Heart right ventricle (tissue), 16 donors: ENCODE results near the gene TRIAP1. TPM values are rescaled to one million over a fixed set of nuclear protein-coding genes. Genes with fewer than 3 reads are reported as not detected.

Source experiments
- ATAC-seq, 8 donors: fragments of 200-7000 bp; cut with Tn5 transposase; one replicate each; pipeline ENCODE4 v1.9.1; 2020; ENCODE audit warnings: mild to moderate bottlenecking in 8 of 8, moderate library complexity in 8 of 8, moderate number of reproducible peaks in 1 of 8
- DNase-seq, 2 donors: peaks; one replicate each; pipeline ENCODE4 v3.0.0-alpha.2; 2020
- H3K27ac ChIP-seq, 10 donors: fragments of 200-600 bp; sonication (generic) in 2 of 10; one replicate each; pipeline versions ENCODE4 v1.5.0 to v1.8.0; 2020 to 2022; ENCODE audit warnings: mild to moderate bottlenecking in 3 of 10
- H3K27me3 ChIP-seq, 7 donors: fragments of 200-600 bp; one replicate each; pipeline ENCODE4 v1.8.0; 2021 to 2022; ENCODE audit warnings: mild to moderate bottlenecking in 2 of 7
- H3K36me3 ChIP-seq, 9 donors: fragments of 200-600 bp; sonication (generic) in 1 of 9; one replicate each; pipeline versions ENCODE4 v1.5.0 to v1.8.0; 2020 to 2022; ENCODE audit warnings: mild to moderate bottlenecking in 2 of 9
- H3K4me1 ChIP-seq, 9 donors: fragments of 200-600 bp; sonication (generic) in 1 of 9; one replicate each; pipeline versions ENCODE4 v1.5.0 to v1.8.0; 2020 to 2022; ENCODE audit warnings: mild to moderate bottlenecking in 4 of 9
- H3K4me3 ChIP-seq, 10 donors: fragments of 200-600 bp; sonication (generic) in 2 of 10; one replicate each; pipeline versions ENCODE4 v1.5.0 to v1.8.0; 2020 to 2022; ENCODE audit warnings: mild to moderate bottlenecking in 7 of 10, moderate library complexity in 2 of 10
- H3K9me3 ChIP-seq, 11 donors: fragments of 200-600 bp in 10 of 11; sonication (generic) in 2 of 11; one replicate each; pipeline versions ENCODE4 v1.5.0 to v1.8.0; 2013 to 2022; ENCODE audit warnings: mild to moderate bottlenecking in 2 of 11, control low read depth in 1 of 11, moderate library complexity in 1 of 11
- CTCF ChIP-seq, 9 donors: fragments of 200-600 bp; sonication (generic) in 2 of 9; IDR thresholded peaks; one replicate each; pipeline versions ENCODE4 v1.5.0 to v1.8.0; 2021 to 2022; ENCODE audit warnings: antibody characterized with exemption in 9 of 9, mild to moderate bottlenecking in 5 of 9, moderate library complexity in 1 of 9
- WGBS, 2 donors: extraction: QIAGEN DNeasy Blood & Tissue Kit; methylation state at CpG; one replicate each; pipeline ENCODE4 v1.1.7; 2013; ENCODE audit warnings: inconsistent platforms in 1 of 2; 5-methylcytosine and 5-hydroxymethylcytosine counted together
- intact Hi-C, 10 donors: fragments of 100-400 bp; cut with DNase I; formaldehyde crosslinking; loops; one replicate each; pipeline versions ENCODE4 v1.11.1 to v1.14.2; 2022
- long read RNA-seq, 3 donors: library from polyadenylated mRNA; unstranded; transcript quantifications; one replicate each; pipeline ENCODE4 v2.0.0, GENCODE V29; 2020 to 2021
- polyA plus RNA-seq, 2 donors: library from polyadenylated mRNA; stranded (reverse); fragments of 200-250 nt; gene quantifications; one replicate each; pipeline ENCODE4 v1.2.3, GENCODE V29; 2013
- total RNA-seq, 10 donors: library from RNA; stranded (reverse); fragmentation: NEBNext Ultra II Directional in 3 of 10; extraction: Animal tissue kit (Norgen Biotek cat#: 25700) in 3 of 10; gene quantifications; one replicate each; pipeline versions ENCODE4 v1.2.1 to v1.2.4, GENCODE V29; 2021 to 2023
- donor health status: Arrhythmogenic right ventricular cardiomyopathy.
- donor health status: ischemic (EF 13 %, LVEDD 7.1; RV severe dilation, severe dysfunction).
- donor health status: healthy with polysubstance abuse.
- donor health status: DM: no; HTN: yes; CAD: no.
- donor health status: DM: no; HTN: no; CAD: no.
- donor health status: ischemic (EF 25% LVEDD 6.9; RV normal size, moderate dysfunction).
- donor health status: ischemic (EF 25% LVEDD 5.7; RV mildly dilated, moderate dysfunction).
- donor health status: healthy.
- donor health status: DM: yes; HTN: yes; CAD: no.
- donor health status: Ischemic cardiomyopathy.
- donor health status: ischemic (EF 35%, LVEDD 5.7; RV mildly dilated, moderate dysfunction).
- donor health status: nonischemic (EF 11% LVEDD 7.7; RV severe dilation, severe dysfunction).
- donor health status: DM: yes; HTN: yes; CAD: no.
- donor health status: PGD.
- donor health status: ischemic (EF 29% LVEDD 5.4; RV normal size, mild dysfunction).
- donor health status: nonischemic (EF 23%, LVEDD 6.1; RV moderate dilation, normal function).

Gene TRIAP1
- total RNA-seq (10 to 100 TPM; 10.1 to 18.4 (median 13.0) TPM), polyA plus RNA-seq (10 to 100 TPM; 12.0 to 28.9 TPM)
- long read RNA-seq, donor 1, transcript TRIAP1-202 (2 exons, 1,182 nt), result major isoform, 7 of 13 reads
- long read RNA-seq, donor 1, partial matches to known transcripts, result 0 of 13 reads
- long read RNA-seq, donor 1, other reads (novel, unspliced or antisense), result 6 of 13 reads
- long read RNA-seq, donor 2, transcript TRIAP1-202 (2 exons, 1,182 nt), result major isoform, 6 of 15 reads
- long read RNA-seq, donor 2, partial matches to known transcripts, result 0 of 15 reads
- long read RNA-seq, donor 2, other reads (novel, unspliced or antisense), result 8 of 15 reads
- long read RNA-seq, donor 3, transcript TRIAP1-202 (2 exons, 1,182 nt), result major isoform, 9 of 9 reads
- long read RNA-seq, donor 3, partial matches to known transcripts, result 0 of 9 reads
- long read RNA-seq, donor 3, other reads (novel, unspliced or antisense), result 0 of 9 reads

GRCh38 chr12:120445911-120446843, at the start of gene TRIAP1, which contains the start of gene GATC:
TRIAP1 (minus strand) TSS chr12:120446384; CDS start chr12:120446372, 12 bp downstream.
GATC (plus strand) TSS chr12:120446444; CDS start chr12:120446481, 37 bp downstream.
- Histone ChIP-seq H3K36me3 (peaks cover 0 to 69% (median 29%) of the 10 kb centered on the region in 9 donors), H3K27me3 (no peaks in the 10 kb centered on the region), H3K4me3 (peak within 1 kb of the TSS; percentile 72 to 100 (median 94)), H3K9me3 (no peaks in the 10 kb centered on the region), H3K27ac (peak within 1 kb of the TSS; percentile 58 to 93 (median 88)), H3K4me1 (peaks cover 4 to 41% (median 24%) of the 10 kb centered on the region in 9 donors)
- ATAC-seq (peak; percentile 97 to 99 (median 99)), DNase-seq (peak; percentile 84 to 86)
- intact Hi-C loops, result no loop called here
- TF ChIP-seq CTCF (IDR thresholded peaks at IDR 0.05), result no peak
- 0% methylated on average over 73 of the region's 73 CpGs for WGBS, 2 donors

- intact Hi-C loops, result loop anchor here in 1 of 10 donors (5.0 kb wide), 2 partner anchors 42 to 217 kb away; partner anchors contain the start of gene UNC119B
- peak in 1 of 8 donors; percentile 0 for ATAC-seq
- TF ChIP-seq CTCF (IDR thresholded peaks at IDR 0.05), result no peak
- H3K36me3 ChIP-seq, result peaks cover 0 to 39% (median 11%) of the 10 kb centered on the region in 9 donors
- no peaks in the 10 kb centered on the region for H3K9me3 ChIP-seq
- H3K27me3 ChIP-seq, result no peaks in the 10 kb centered on the region
- 23 to 24% methylated on average over 17 of the region's 17 CpGs for WGBS, 2 donors
- peaks cover 6 to 38% (median 28%) of the 10 kb centered on the region in 9 donors for H3K4me1 ChIP-seq
- peak overlapping the region in 9 of 10 donors; percentile 84 to 97 (median 93) for H3K27ac ChIP-seq
- peak overlapping the region; percentile 32 to 99 (median 95) for H3K4me3 ChIP-seq
- DNase-seq, result no peak
Observed at GRCh38 chr12:120495186-120495730, 49.1 kb upstream of the TRIAP1 start.

- intact Hi-C loops, result no loop called here
- H3K27ac ChIP-seq, result peak overlapping the region in 3 of 10 donors; percentile 12 to 44 (median 40)
- ATAC-seq, result peak in 2 of 8 donors; percentile 8 to 43
- H3K36me3 ChIP-seq, result peaks cover 0 to 12% (median 0%) of the 10 kb centered on the region in 9 donors
- peak in 1 of 2 donors; percentile 45 for DNase-seq
- H3K9me3 ChIP-seq, result no peaks in the 10 kb centered on the region
- no peak for TF ChIP-seq CTCF (IDR thresholded peaks at IDR 0.05)
- peaks cover 0 to 12% (median 9%) of the 10 kb centered on the region in 9 donors for H3K4me1 ChIP-seq
- no peak overlapping the region for H3K4me3 ChIP-seq
- no peaks in the 10 kb centered on the region for H3K27me3 ChIP-seq
- WGBS, 2 donors, result 74 to 81% methylated on average over 2 of the region's 2 CpGs
Observed at GRCh38 chr12:120490833-120491512, 44.8 kb upstream of the TRIAP1 start.
